GM18505 (cell line): Measurements from ENCODE around the gene GRM3.
"Not testable (repeated sequence)": the region's sequence is repeated elsewhere in the genome, so short reads cannot be mapped to it uniquely, and the experiment has no call there.

Source experiments
- ATAC-seq: cut with Tn5 transposase; IDR thresholded peaks from one replicate; pipeline ENCODE4 v1.9.1; 2021; ENCODE audit not compliant: unreplicated experiment
- POLR2A ChIP-seq: IDR thresholded peaks from 4 replicates; pipeline ENCODE4 v1.6.1; 2011; ENCODE audit warnings: borderline replicate concordance; ENCODE audit not compliant: insufficient read depth, insufficient read length; ENCODE audit errors: extremely low read depth

The GRM3 gene

DNA sequence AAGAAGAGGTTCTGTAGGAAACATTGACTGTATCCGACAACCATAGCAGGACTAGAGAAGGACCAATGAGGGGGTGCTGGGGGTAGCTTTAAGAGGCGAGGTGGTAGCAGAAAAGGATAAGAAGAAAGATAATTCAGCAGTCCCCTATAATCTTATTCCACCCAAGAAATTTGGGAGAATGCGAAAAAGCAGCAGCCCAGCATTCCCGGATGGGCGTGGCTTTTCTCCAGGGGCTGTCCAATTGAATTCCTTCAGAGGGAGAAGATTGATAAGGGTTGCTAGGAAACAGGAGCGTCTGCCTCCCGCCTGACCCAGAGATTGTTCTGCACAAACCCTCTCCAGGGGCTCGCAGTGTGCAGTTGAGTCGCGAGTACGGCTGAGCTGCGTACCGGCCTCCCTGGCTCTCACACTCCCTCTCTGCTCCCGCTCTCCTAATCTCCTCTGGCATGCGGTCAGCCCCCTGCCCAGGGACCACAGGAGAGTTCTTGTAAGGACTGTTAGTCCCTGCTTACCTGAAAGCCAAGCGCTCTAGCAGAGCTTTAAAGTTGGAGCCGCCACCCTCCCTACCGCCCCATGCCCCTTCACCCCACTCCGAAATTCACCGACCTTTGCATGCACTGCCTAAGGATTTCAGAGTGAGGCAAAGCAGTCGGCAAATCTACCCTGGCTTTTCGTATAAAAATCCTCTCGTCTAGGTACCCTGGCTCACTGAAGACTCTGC, at the start of gene GRM3:
TSS of gene GRM3 (plus strand) at position 349 of the 721 bp plus-strand sequence. CDS start 121,237 bp downstream, outside the sequence.
- TF ChIP-seq POLR2A, result no peak
- no peak for ATAC-seq

DNA sequence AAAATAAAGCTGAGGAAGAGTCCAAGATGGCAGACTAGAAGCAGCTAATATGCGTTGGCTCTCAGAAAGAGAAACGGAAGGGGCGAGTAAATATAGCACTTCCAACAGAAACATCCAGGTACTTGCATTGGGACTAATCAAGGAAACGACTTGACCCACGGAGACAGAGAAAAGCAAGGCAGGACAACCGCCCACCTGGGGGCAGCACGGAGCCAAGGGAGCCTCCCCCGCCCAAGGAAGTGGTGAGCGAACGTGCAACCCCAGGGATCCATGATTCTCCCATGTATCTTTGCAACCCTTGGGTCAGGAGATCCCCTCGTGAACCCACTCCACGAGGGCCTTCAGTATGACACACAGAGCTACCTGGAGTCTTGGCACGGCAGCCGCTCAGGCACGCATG, 45.4 kb upstream of the GRM3 start:
- ATAC-seq, result no peak

DNA sequence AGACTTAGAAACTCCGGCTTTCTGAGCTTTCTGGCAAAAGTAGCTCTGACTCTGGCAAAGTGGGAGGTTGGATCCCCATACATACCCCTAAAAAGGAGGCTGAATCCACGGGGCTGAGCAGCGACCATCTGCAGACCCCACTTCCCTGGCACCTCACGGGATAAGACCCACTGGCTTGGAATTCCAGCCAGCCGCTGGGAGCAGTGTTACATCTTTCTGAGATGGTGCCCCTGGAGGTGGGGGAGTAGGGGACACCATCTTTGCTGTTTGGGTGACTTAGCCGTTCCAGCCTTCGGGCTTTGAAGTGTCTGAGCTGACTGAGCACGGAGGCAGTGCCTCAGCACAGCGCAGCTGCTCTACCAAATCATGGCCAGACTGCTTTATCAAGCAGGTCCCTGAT, 45.0 kb upstream of the GRM3 start:
- ATAC-seq, result no peak
- TF ChIP-seq POLR2A, result no peak

More for the DNA sequence above, 45.4 kb upstream of the GRM3 start:
- no peak for TF ChIP-seq POLR2A

DNA sequence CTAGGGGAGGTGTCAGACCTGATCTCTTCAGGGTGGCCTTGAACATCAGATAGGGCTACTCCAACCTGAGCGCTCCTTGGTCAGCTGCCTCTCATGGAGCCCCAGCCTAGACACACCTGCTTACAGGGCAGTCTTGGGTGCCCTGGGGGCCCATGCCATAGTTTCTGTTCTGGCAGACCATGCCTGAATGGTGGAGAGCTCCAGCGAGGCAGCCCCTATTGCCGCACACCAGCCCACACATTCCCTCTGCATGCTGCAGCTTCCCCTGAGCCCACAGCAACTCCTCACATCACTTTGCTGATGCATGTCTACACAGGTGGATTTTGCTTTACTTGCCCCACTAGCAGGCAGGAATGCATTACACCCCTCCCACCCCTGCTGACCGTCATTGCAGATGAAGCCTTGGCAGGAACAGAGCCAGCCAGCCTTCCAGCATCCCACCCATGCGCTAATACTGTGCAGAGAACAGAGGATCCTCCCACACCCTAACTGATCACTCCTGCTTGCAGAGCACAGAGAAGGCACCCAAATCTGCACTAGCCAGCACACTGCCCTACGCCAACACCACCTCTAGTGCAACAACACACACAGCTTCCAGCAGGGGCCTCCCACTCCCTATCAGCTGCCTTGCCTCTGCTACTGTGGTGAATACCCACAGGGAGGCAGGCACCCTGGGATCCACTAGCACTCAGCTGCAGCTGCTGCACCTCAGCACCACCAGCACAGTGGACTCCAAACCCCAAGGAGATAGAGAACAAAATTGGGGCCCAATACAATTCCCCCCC, 43.0 kb upstream of the GRM3 start:
- no peak for TF ChIP-seq POLR2A
- ATAC-seq, result no peak

DNA sequence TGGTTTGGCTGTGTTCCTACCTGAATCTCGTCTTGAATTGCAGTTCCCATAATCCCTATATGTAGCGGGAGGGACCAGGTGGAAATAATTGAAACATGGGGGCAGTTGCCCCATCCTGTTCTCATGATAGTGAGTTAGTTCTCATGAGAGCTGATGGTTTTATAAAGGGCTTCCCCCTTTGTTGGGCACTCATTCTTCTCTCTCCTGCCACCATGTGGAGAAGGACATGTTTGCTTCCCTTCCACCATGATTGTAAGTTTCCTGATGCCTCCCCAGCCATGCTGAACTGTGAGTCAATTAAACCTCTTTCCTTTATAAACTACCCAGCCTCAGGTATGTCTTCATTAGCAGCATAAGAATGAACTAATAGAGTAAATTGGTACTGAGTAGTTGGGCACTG, 28.0 kb upstream of the GRM3 start:
- not testable (repeated sequence) for ATAC-seq

DNA sequence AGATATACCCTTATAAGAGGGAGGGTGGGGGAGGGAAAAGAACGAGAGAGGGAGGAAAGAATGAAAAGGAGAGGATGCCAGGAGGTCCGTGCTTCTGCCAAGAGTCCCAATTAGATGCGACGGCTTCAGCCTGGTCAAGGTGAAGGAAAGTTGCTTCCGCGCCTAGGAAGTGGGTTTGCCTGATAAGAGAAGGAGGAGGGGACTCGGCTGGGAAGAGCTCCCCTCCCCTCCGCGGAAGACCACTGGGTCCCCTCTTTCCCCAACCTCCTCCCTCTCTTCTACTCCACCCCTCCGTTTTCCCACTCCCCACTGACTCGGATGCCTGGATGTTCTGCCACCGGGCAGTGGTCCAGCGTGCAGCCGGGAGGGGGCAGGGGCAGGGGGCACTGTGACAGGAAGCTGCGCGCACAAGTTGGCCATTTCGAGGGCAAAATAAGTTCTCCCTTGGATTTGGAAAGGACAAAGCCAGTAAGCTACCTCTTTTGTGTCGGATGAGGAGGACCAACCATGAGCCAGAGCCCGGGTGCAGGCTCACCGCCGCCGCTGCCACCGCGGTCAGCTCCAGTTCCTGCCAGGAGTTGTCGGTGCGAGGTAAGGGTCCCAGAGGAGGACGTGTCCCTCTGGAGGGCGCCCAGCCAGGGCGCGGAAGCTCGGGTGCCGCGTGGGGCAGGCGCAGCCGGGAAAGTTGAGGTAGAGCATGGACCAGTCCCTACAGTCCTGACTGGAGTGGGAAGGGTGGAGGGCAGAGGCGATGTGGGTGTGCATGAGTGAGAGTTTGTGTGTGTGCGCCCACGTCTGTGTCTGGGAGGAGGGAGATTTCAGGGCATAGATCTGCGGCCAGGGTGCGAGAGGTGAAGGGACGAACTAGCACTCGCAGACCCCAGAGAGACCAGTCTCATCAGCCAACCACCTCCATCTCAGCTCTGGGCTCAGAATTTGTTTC, 844 bp downstream of the GRM3 start:
- TF ChIP-seq POLR2A, result no peak
- no peak for ATAC-seq

DNA sequence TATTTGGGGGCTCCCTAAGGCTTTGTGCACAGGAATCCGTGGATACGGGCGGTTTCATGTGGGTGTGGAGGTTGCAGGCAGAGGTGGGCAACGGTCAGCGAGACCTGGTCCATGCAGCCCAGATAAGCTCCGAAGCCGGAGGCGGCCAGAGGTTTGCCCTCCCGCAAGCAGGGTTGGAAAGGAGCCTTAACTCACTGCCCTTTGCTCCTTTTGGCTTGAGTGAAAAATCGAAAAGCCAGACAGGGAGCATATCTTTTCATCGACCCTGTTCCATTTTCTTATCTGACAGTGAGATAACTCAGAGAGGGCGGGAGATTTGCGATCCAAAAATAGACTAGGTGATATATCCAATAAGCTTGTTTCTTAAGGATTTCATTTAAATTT, 1.5 kb downstream of the GRM3 start:
- no peak for ATAC-seq
- TF ChIP-seq POLR2A, result no peak

DNA sequence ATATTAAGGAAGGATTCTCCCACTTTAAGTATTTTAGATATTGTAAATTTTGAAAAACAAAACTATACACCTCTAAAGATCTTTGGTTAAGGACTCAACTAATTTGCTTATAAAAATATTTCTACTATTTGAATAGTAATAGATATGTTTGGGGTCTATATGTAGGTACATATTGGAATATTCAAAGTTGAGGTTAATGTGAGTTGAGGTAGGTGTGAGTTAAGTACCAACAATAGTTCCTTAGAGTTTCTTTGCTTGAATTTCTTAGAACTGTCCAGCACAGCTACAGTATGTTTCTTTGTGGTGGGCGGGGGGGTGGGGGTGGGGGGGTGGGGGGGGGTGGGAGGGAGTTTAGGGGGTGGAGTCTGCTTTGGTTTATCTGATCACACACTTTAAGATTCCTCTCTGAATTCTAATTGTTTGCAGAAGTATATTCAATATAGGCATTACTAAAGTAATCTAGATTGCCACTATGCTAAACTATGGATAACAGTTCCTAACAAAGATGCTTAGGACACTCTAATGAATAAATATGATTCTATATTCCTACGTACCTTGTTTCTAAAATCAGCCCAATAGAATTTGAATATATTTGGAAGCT, 2.1 kb downstream of the GRM3 start:
- no peak for ATAC-seq
- no peak for TF ChIP-seq POLR2A

DNA sequence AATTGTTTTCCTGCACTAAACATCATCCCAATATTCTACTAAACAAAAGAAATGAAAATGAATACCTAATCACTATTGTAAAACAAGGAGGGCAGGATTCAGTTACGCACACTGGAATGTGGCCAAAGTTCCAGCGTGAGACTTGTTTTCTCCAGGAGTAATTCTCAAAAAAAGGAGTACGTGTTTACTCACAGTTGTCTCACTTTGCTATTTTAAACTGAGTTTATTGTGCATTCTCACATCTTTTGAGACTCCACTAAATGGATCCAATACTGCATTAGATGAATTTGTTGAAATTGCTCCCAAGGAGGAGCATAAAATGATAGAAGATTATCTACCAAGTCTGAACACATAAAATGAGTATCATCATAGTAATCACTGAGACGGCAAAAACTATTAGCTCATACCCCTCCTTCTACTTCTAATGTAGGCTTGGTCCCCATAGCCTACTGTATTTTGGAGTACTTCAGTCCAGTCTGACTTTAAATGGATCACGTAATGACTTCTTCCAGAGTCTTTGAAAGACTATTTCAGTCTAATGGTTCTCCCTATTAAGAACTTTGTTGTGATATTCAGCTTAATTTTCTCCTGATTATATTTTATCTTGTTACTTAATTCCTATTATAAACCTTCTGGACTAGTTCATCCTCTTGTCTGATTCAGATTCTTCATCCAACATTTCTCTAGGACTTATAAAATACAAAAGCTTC, 3.8 kb downstream of the GRM3 start:
- no peak for TF ChIP-seq POLR2A
- no peak for ATAC-seq

DNA sequence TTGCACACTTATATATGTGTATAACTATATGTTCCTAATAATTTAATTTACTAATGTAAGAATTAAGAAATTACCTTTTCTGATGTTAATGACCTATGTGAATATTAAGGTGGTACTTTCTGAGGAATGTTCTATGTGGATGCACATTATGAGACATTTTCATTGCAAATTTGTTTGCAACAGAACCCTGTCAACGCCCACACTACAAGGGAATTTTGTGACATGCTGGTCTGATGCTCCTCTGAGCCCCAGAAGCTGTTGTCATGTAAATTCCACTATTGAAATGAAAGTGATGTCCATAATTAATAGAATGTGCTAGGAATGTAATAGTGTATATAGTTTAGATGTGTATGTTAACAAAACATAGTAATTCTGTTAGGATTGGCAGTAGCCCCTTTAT, 4.5 kb downstream of the GRM3 start:
- TF ChIP-seq POLR2A, result no peak
- no peak for ATAC-seq

DNA sequence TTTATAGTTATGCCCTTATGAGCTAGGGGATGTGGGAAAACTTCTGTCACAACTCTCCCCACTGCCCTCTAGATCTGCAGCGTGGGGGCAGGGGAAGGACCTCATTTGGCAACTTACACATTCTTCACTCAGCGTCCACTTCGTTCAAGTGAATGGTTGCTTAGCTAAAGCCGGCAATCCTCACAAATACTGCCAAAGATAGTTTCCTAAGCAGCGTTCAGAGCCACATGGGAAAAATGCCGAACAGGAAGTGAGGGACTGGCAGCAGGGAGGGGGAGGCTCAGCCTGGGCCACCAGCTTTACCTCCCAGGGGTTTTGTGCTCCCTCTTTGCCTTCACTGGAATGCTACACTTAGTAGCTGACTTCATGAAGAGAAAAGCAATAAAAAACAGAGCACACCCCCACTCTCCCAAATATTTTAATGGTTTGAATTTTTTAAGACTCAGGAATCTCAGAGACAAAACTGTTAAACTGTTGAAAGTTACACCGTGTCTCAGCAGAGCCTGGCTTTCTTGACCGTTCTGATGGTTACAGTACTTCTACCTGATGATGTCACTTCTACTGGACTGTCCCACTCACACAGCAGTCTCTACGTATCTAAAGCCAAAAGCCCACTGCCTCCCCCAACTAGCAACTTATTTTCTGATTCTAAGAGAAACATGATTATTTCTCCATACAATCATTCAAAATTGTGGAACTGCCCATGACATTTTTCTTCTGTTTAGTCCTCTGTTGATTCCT, 10.4 kb downstream of the GRM3 start:
- ATAC-seq, result no peak
- no peak for TF ChIP-seq POLR2A

DNA sequence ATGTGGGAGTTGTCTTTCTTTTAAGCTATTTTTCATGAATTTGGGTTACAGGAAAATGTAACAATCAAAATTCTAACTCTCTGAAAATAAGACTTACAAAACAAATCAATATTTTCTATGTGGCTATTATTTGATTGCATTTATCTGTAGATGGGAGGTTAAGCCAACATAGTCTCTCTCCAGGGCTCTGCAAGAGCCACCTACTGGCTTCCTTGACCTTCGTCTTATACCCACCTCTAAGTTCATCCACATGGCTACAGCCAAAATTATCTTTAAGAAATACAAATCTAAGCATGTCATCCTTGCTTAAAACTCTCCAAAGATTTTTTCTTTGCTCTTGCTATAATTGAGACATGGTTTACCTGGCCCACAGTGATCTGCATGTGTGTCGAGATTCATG, 14.2 kb downstream of the GRM3 start:
- TF ChIP-seq POLR2A, result no peak
- ATAC-seq, result no peak
